Gastrocnemius medialis (tissue), 4 donors: Measurements from ENCODE around the gene B4GAT1. TPM values are rescaled to one million over a fixed set of nuclear protein-coding genes. Genes with fewer than 3 reads are reported as not detected.
"Not testable (repeated sequence)": the region's sequence is repeated elsewhere in the genome, so short reads cannot be mapped to it uniquely, and the experiment has no call there.

ENCODE experiments used
- ATAC-seq, 2 donors: fragments of 150-250 bp; one replicate each; pipeline ENCODE4 v1.9.1; 2016
- DNase-seq, 2 donors: peaks; one replicate each; pipeline ENCODE4 v3.0.0-alpha.2; 2019
- H3K27ac ChIP-seq, 4 donors: fragments of 200-600 bp; sonication (generic); 1 replicate in 1 of 4; 2 replicates in 3 of 4; pipeline ENCODE4 v1.5.1; 2016 to 2018; ENCODE audit warnings: mild to moderate bottlenecking in 2 of 4, moderate library complexity in 1 of 4
- H3K27me3 ChIP-seq, 3 donors: fragments of 200-600 bp; sonication (generic) in 2 of 3; 1 replicate in 1 of 3; 2 replicates in 2 of 3; pipeline versions ENCODE4 v1.5.1 to v1.6.0; 2016 to 2019; ENCODE audit warnings: mild to moderate bottlenecking in 1 of 3, moderate library complexity in 1 of 3
- H3K36me3 ChIP-seq, 2 donors: fragments of 200-600 bp; sonication (generic) in 1 of 2; one replicate each; pipeline ENCODE4 v1.5.1; 2017 to 2018
- H3K4me1 ChIP-seq, 2 donors: fragments of 200-600 bp; sonication (generic) in 1 of 2; one replicate each; pipeline ENCODE4 v1.5.1; 2016 to 2017; ENCODE audit warnings: mild to moderate bottlenecking in 2 of 2
- H3K4me3 ChIP-seq, 4 donors: fragments of 200-600 bp; sonication (generic) in 3 of 4; 1 replicate in 1 of 4; 2 replicates in 3 of 4; pipeline ENCODE4 v1.5.1; 2016 to 2019; ENCODE audit warnings: mild to moderate bottlenecking in 2 of 4
- H3K9me3 ChIP-seq, 3 donors: fragments of 200-600 bp; sonication (generic) in 2 of 3; 1 replicate in 1 of 3; 2 replicates in 2 of 3; pipeline ENCODE4 v1.5.1; 2016 to 2019
- CTCF ChIP-seq, 5 experiments: fragments of 450-650 bp in 3 of 5; fragments of 200-600 bp in 2 of 5; sonication (generic) in 2 of 5; IDR thresholded peaks in 4 of 5; conservative IDR thresholded peaks in 1 of 5; 1 replicate in 4 of 5; 2 replicates in 1 of 5; pipeline ENCODE4 v1.5.1; 2016 to 2019; ENCODE audit warnings: antibody characterized with exemption in 5 of 5, mild to moderate bottlenecking in 3 of 5, moderate library complexity in 3 of 5
- POLR2A ChIP-seq, 2 donors: fragments of 450-650 bp; IDR thresholded peaks; one replicate each; pipeline ENCODE4 v1.6.1; 2017; ENCODE audit warnings: antibody characterized with exemption in 2 of 2, mild to moderate bottlenecking in 2 of 2, moderate library complexity in 2 of 2
- in situ Hi-C, 4 donors: fragments of 200-750 bp; cut with MboI; loops; one replicate each; pipeline versions ENCODE4 v1.15.0 to v1.8.0; 2017; ENCODE audit warnings: low sequenced_read_pairs in 4 of 4
- intact Hi-C: fragments of 100-400 bp; cut with DNase I; formaldehyde crosslinking; loops from one replicate; pipeline ENCODE4 v1.15.1; 2023; ENCODE audit warnings: low total_unique reads
- total RNA-seq, 4 donors: library from RNA; depleted of rRNA; stranded (reverse); fragments of >200 nt; gene quantifications; one replicate each; pipeline versions ENCODE4 v1.1.0 to v1.2.3, GENCODE V29; 2016

B4GAT1 gene
- total RNA-seq, 4 donors from 2014 or later = 30.3 to 59.7 (median 40.4) TPM

- H3K9me3 ChIP-seq = no peaks in the 10 kb centered on the region
- intact Hi-C loops (loop anchor here (1.0 to 2.0 kb wide), 2 partner anchors 16 to 41 kb away; partner anchors contain the start of genes BRMS1 and SLC29A2), in situ Hi-C loops (loop anchor here in 1 of 4 donors (5.0 kb wide), 1 partner anchor 59 kb away; no protein-coding TSS in a partner anchor)
- H3K4me1 ChIP-seq = peaks cover 8% of the 10 kb centered on the region in 2 donors
- DNase-seq = peak; percentile 71 to 90
- TF ChIP-seq CTCF (IDR thresholded peaks at IDR 0.05 in 4 of 5, conservative IDR thresholded peaks at IDR 0.05 in 1 of 5) = peak; percentile 81 to 96 (median 93)
- no peak for TF ChIP-seq POLR2A (IDR thresholded peaks at IDR 0.05)
- H3K36me3 ChIP-seq = no peaks in the 10 kb centered on the region
- ATAC-seq = peak; percentile 77 to 87
- peak overlapping the region; percentile 79 to 86 (median 81) for H3K27ac ChIP-seq
- H3K27me3 ChIP-seq = no peaks in the 10 kb centered on the region
- peak overlapping the region; percentile 27 to 49 (median 35) for H3K4me3 ChIP-seq
These were observed 39.0 kb upstream of the B4GAT1 start for GRCh38 chr11:66386171-66387069.

GRCh38 chr11:66384316-66384715, 36.9 kb upstream of the B4GAT1 start:
- H3K27me3 ChIP-seq, H3K36me3 ChIP-seq, H3K4me3 ChIP-seq, in situ Hi-C loops, intact Hi-C loops, H3K9me3 ChIP-seq, DNase-seq, H3K4me1 ChIP-seq: not testable (repeated sequence)
- peak overlapping the region in 1 of 4 donors; percentile 29 for H3K27ac ChIP-seq
- ATAC-seq = peak in 1 of 2 donors; percentile 34

- H3K27ac ChIP-seq, H3K9me3 ChIP-seq, in situ Hi-C loops, H3K36me3 ChIP-seq, intact Hi-C loops, H3K27me3 ChIP-seq, ATAC-seq, H3K4me1 ChIP-seq, H3K4me3 ChIP-seq, DNase-seq: not testable (repeated sequence)
These were observed 32.8 kb upstream of the B4GAT1 start for GRCh38 chr11:66380264-66380663.

- DNase-seq = peak in 1 of 2 donors; percentile 58
- peak overlapping the region in 1 of 4 donors; percentile 14 for H3K4me3 ChIP-seq
- peak overlapping the region; percentile 97 to 99 (median 98) for H3K27ac ChIP-seq
These were observed 26.4 kb upstream of the B4GAT1 start for GRCh38 chr11:66373690-66374287.

GRCh38 chr11:66373265-66373664, 25.8 kb upstream of the B4GAT1 start:
- intact Hi-C loops = loop anchor here (10.0 kb wide), 1 partner anchor 458 kb away; the partner anchor contains the start of genes C11orf68 and DRAP1
- peak; percentile 90 to 95 for DNase-seq
- H3K9me3 ChIP-seq = no peaks in the 10 kb centered on the region
- peaks cover 34 to 44% of the 10 kb centered on the region in 2 donors for H3K4me1 ChIP-seq
- peaks cover 0 to 10% of the 10 kb centered on the region in 2 donors for H3K36me3 ChIP-seq
- H3K27ac ChIP-seq = peak overlapping the region; percentile 97 to 99 (median 98)
- ATAC-seq = peak; percentile 71 to 82
- no peaks in the 10 kb centered on the region for H3K27me3 ChIP-seq
- TF ChIP-seq CTCF (IDR thresholded peaks at IDR 0.05 in 4 of 5, conservative IDR thresholded peaks at IDR 0.05 in 1 of 5) (no peak), POLR2A (IDR thresholded peaks at IDR 0.05) (peak; percentile 20 to 47)
- in situ Hi-C loops = no loop called here
- H3K4me3 ChIP-seq = peak overlapping the region in 1 of 4 donors; percentile 14

More at GRCh38 chr11:66373690-66374287, 26.4 kb upstream of the B4GAT1 start:
- H3K4me1 ChIP-seq = peaks cover 29 to 39% of the 10 kb centered on the region in 2 donors
- intact Hi-C loops = loop anchor here (10.0 kb wide), 1 partner anchor 459 kb away; the partner anchor contains the start of genes C11orf68 and DRAP1
- H3K36me3 ChIP-seq, in situ Hi-C loops, H3K27me3 ChIP-seq, H3K9me3 ChIP-seq: not testable (repeated sequence)
- peak; percentile 4 for ATAC-seq
